ENCODE measurements around the gene PCSK5. TPM values are rescaled to one million over a fixed set of nuclear protein-coding genes. Genes with fewer than 3 reads are reported as not detected.

The PCSK5 gene
- total RNA-seq, 1 donor from 2014 or later, result 16.7 TPM

- Histone ChIP-seq H3K36me3 (ENCODE audit: control insufficient read depth in 3 of 3, insufficient read depth in 3 of 3, low read length in 3 of 3) (no peaks in the 10 kb centered on the region), H3K27me3 (ENCODE audit: control insufficient read depth in 3 of 3, insufficient read depth in 3 of 3, low read length in 3 of 3) (no peaks in the 10 kb centered on the region), H3K4me1 (ENCODE audit: control insufficient read depth in 3 of 3, insufficient read depth in 3 of 3, low read length in 3 of 3) (peaks cover 3 to 7% (median 6%) of the 10 kb centered on the region in 3 donors), H3K27ac (ENCODE audit: low read depth, low read length) (no peak overlapping the region), H3K9ac (ENCODE audit: low read depth in 1 of 3, low read length in 3 of 3) (no peak overlapping the region), H3K4me3 (ENCODE audit: low read length in 3 of 3) (no peak overlapping the region), H3K9me3 (ENCODE audit: control insufficient read depth in 3 of 3, low read length in 3 of 3) (no peaks in the 10 kb centered on the region)
Measured at GRCh38 chr9:76377791-76378190, 487.3 kb downstream of the PCSK5 start.

- no peaks in the 10 kb centered on the region for H3K36me3 ChIP-seq (ENCODE audit: control insufficient read depth in 3 of 3, insufficient read depth in 3 of 3, low read length in 3 of 3)
- H3K4me1 ChIP-seq (ENCODE audit: control insufficient read depth in 3 of 3, insufficient read depth in 3 of 3, low read length in 3 of 3), result peaks cover 3 to 6% (median 5%) of the 10 kb centered on the region in 3 donors
Measured at GRCh38 chr9:76378367-76379073, 488.0 kb downstream of the PCSK5 start.

GRCh38 chr9:76379494-76379893, 489.0 kb downstream of the PCSK5 start:
- Histone ChIP-seq H3K9ac (ENCODE audit: low read depth in 1 of 3, low read length in 3 of 3) (no peak overlapping the region), H3K36me3 (ENCODE audit: control insufficient read depth in 3 of 3, insufficient read depth in 3 of 3, low read length in 3 of 3) (no peaks in the 10 kb centered on the region), H3K4me1 (ENCODE audit: control insufficient read depth in 3 of 3, insufficient read depth in 3 of 3, low read length in 3 of 3) (peaks cover 2 to 4% (median 3%) of the 10 kb centered on the region in 3 donors), H3K27ac (ENCODE audit: low read depth, low read length) (no peak overlapping the region), H3K9me3 (ENCODE audit: control insufficient read depth in 3 of 3, low read length in 3 of 3) (no peaks in the 10 kb centered on the region), H3K27me3 (ENCODE audit: control insufficient read depth in 3 of 3, insufficient read depth in 3 of 3, low read length in 3 of 3) (no peaks in the 10 kb centered on the region), H3K4me3 (ENCODE audit: low read length in 3 of 3) (no peak overlapping the region)

More at GRCh38 chr9:76378367-76379073, 488.0 kb downstream of the PCSK5 start:
- Histone ChIP-seq H3K9ac (ENCODE audit: low read depth in 1 of 3, low read length in 3 of 3) (no peak overlapping the region), H3K27ac (ENCODE audit: low read depth, low read length) (no peak overlapping the region), H3K9me3 (ENCODE audit: control insufficient read depth in 3 of 3, low read length in 3 of 3) (no peaks in the 10 kb centered on the region), H3K27me3 (ENCODE audit: control insufficient read depth in 3 of 3, insufficient read depth in 3 of 3, low read length in 3 of 3) (no peaks in the 10 kb centered on the region), H3K4me3 (ENCODE audit: low read length in 3 of 3) (no peak overlapping the region)

- Histone ChIP-seq H3K27me3 (ENCODE audit: control insufficient read depth in 3 of 3, insufficient read depth in 3 of 3, low read length in 3 of 3) (no peaks in the 10 kb centered on the region), H3K36me3 (ENCODE audit: control insufficient read depth in 3 of 3, insufficient read depth in 3 of 3, low read length in 3 of 3) (peaks cover 6 to 37% (median 19%) of the 10 kb centered on the region in 3 donors), H3K9ac (ENCODE audit: low read depth in 1 of 3, low read length in 3 of 3) (peak overlapping the region in 1 of 3 donors; percentile 20), H3K27ac (ENCODE audit: low read depth, low read length) (no peak overlapping the region), H3K4me3 (ENCODE audit: low read length in 3 of 3) (no peak overlapping the region), H3K9me3 (ENCODE audit: control insufficient read depth in 3 of 3, low read length in 3 of 3) (peaks cover 0 to 5% (median 0%) of the 10 kb centered on the region in 3 donors), H3K4me1 (ENCODE audit: control insufficient read depth in 3 of 3, insufficient read depth in 3 of 3, low read length in 3 of 3) (peaks cover 7 to 21% (median 17%) of the 10 kb centered on the region in 3 donors)
Measured at GRCh38 chr9:76390656-76391055, 500.2 kb downstream of the PCSK5 start.

GRCh38 chr9:76394195-76394959, 503.9 kb downstream of the PCSK5 start, which contains the start of gene RFK:
Gene RFK, minus strand, starts transcription at chr9:76394426. Its CDS starts 255 bp downstream, at chr9:76394171.
- Histone ChIP-seq H3K4me1 (ENCODE audit: control insufficient read depth in 3 of 3, insufficient read depth in 3 of 3, low read length in 3 of 3) (peaks cover 7 to 19% (median 17%) of the 10 kb centered on the region in 3 donors), H3K27me3 (ENCODE audit: control insufficient read depth in 3 of 3, insufficient read depth in 3 of 3, low read length in 3 of 3) (no peaks in the 10 kb centered on the region), H3K4me3 (ENCODE audit: low read length in 3 of 3) (peak within 1 kb of the TSS; percentile 92 to 95 (median 92)), H3K9ac (ENCODE audit: low read depth in 1 of 3, low read length in 3 of 3) (peak within 1 kb of the TSS; percentile 85 to 96 (median 95)), H3K9me3 (ENCODE audit: control insufficient read depth in 3 of 3, low read length in 3 of 3) (peaks cover 0 to 5% (median 0%) of the 10 kb centered on the region in 3 donors), H3K36me3 (ENCODE audit: control insufficient read depth in 3 of 3, insufficient read depth in 3 of 3, low read length in 3 of 3) (peaks cover 0 to 8% (median 0%) of the 10 kb centered on the region in 3 donors), H3K27ac (ENCODE audit: low read depth, low read length) (peak within 1 kb of the TSS; percentile 93)

- peak overlapping the region; percentile 92 to 95 (median 92) for H3K4me3 ChIP-seq (ENCODE audit: low read length in 3 of 3)
- H3K9me3 ChIP-seq (ENCODE audit: control insufficient read depth in 3 of 3, low read length in 3 of 3), result peaks cover 0 to 5% (median 0%) of the 10 kb centered on the region in 3 donors
- peak overlapping the region; percentile 93 for H3K27ac ChIP-seq (ENCODE audit: low read depth, low read length)
- H3K9ac ChIP-seq (ENCODE audit: low read depth in 1 of 3, low read length in 3 of 3), result peak overlapping the region; percentile 83 to 96 (median 95)
- no peaks in the 10 kb centered on the region for H3K27me3 ChIP-seq (ENCODE audit: control insufficient read depth in 3 of 3, insufficient read depth in 3 of 3, low read length in 3 of 3)
- peaks cover 0 to 8% (median 0%) of the 10 kb centered on the region in 3 donors for H3K36me3 ChIP-seq (ENCODE audit: control insufficient read depth in 3 of 3, insufficient read depth in 3 of 3, low read length in 3 of 3)
- H3K4me1 ChIP-seq (ENCODE audit: control insufficient read depth in 3 of 3, insufficient read depth in 3 of 3, low read length in 3 of 3), result peaks cover 7 to 19% (median 17%) of the 10 kb centered on the region in 3 donors
Measured at GRCh38 chr9:76394960-76395252, 504.4 kb downstream of the PCSK5 start.

GRCh38 chr9:76395381-76395780, 504.9 kb downstream of the PCSK5 start:
- peak overlapping the region; percentile 93 for H3K27ac ChIP-seq (ENCODE audit: low read depth, low read length)
- peaks cover 7 to 19% (median 17%) of the 10 kb centered on the region in 3 donors for H3K4me1 ChIP-seq (ENCODE audit: control insufficient read depth in 3 of 3, insufficient read depth in 3 of 3, low read length in 3 of 3)
- peaks cover 0 to 8% (median 0%) of the 10 kb centered on the region in 3 donors for H3K36me3 ChIP-seq (ENCODE audit: control insufficient read depth in 3 of 3, insufficient read depth in 3 of 3, low read length in 3 of 3)
- H3K9me3 ChIP-seq (ENCODE audit: control insufficient read depth in 3 of 3, low read length in 3 of 3), result peaks cover 0 to 5% (median 0%) of the 10 kb centered on the region in 3 donors
- peak overlapping the region; percentile 83 to 96 (median 95) for H3K9ac ChIP-seq (ENCODE audit: low read depth in 1 of 3, low read length in 3 of 3)
- no peaks in the 10 kb centered on the region for H3K27me3 ChIP-seq (ENCODE audit: control insufficient read depth in 3 of 3, insufficient read depth in 3 of 3, low read length in 3 of 3)
- peak overlapping the region; percentile 92 to 95 (median 92) for H3K4me3 ChIP-seq (ENCODE audit: low read length in 3 of 3)

- peaks cover 0 to 8% (median 0%) of the 10 kb centered on the region in 3 donors for H3K36me3 ChIP-seq (ENCODE audit: control insufficient read depth in 3 of 3, insufficient read depth in 3 of 3, low read length in 3 of 3)
- peaks cover 0 to 5% (median 0%) of the 10 kb centered on the region in 3 donors for H3K9me3 ChIP-seq (ENCODE audit: control insufficient read depth in 3 of 3, low read length in 3 of 3)
- H3K4me1 ChIP-seq (ENCODE audit: control insufficient read depth in 3 of 3, insufficient read depth in 3 of 3, low read length in 3 of 3), result peaks cover 7 to 18% (median 17%) of the 10 kb centered on the region in 3 donors
- H3K27ac ChIP-seq (ENCODE audit: low read depth, low read length), result no peak overlapping the region
- no peak overlapping the region for H3K9ac ChIP-seq (ENCODE audit: low read depth in 1 of 3, low read length in 3 of 3)
- H3K4me3 ChIP-seq (ENCODE audit: low read length in 3 of 3), result no peak overlapping the region
- H3K27me3 ChIP-seq (ENCODE audit: control insufficient read depth in 3 of 3, insufficient read depth in 3 of 3, low read length in 3 of 3), result no peaks in the 10 kb centered on the region
Measured at GRCh38 chr9:76396144-76396543, 505.7 kb downstream of the PCSK5 start.

- no peaks in the 10 kb centered on the region for H3K27me3 ChIP-seq (ENCODE audit: control insufficient read depth in 3 of 3, insufficient read depth in 3 of 3, low read length in 3 of 3)
Measured at GRCh38 chr9:76396597-76396996, 506.1 kb downstream of the PCSK5 start.

More at GRCh38 chr9:76396597-76396996, 506.1 kb downstream of the PCSK5 start:
- Histone ChIP-seq H3K9ac (ENCODE audit: low read depth in 1 of 3, low read length in 3 of 3) (no peak overlapping the region), H3K27ac (ENCODE audit: low read depth, low read length) (no peak overlapping the region), H3K4me1 (ENCODE audit: control insufficient read depth in 3 of 3, insufficient read depth in 3 of 3, low read length in 3 of 3) (peaks cover 7 to 17% (median 17%) of the 10 kb centered on the region in 3 donors), H3K36me3 (ENCODE audit: control insufficient read depth in 3 of 3, insufficient read depth in 3 of 3, low read length in 3 of 3) (peaks cover 0 to 7% (median 0%) of the 10 kb centered on the region in 3 donors), H3K4me3 (ENCODE audit: low read length in 3 of 3) (no peak overlapping the region), H3K9me3 (ENCODE audit: control insufficient read depth in 3 of 3, low read length in 3 of 3) (peaks cover 0 to 5% (median 0%) of the 10 kb centered on the region in 3 donors)
